HG02973 (cell line): ENCODE data around the gene SURF6.
"Not testable (repeated sequence)": the region's sequence is repeated elsewhere in the genome, so short reads cannot be mapped to it uniquely, and the experiment has no call there.

Experiments
- ATAC-seq: cut with Tn5 transposase; IDR thresholded peaks from one replicate; pipeline ENCODE4 v1.9.1; 2021; ENCODE audit warnings: moderate library complexity; ENCODE audit not compliant: unreplicated experiment

SURF6 gene

GRCh38 chr9:133348718-133349573 is 13.0 kb upstream of the SURF6 start:
- ATAC-seq, result no peak

GRCh38 chr9:133347985-133348717 is 12.2 kb upstream of the SURF6 start, which contains the start of the genes MED22 and RPL7A:
MED22 (minus strand) TSS chr9:133348131; CDS start chr9:133346662, 1,469 bp downstream.
RPL7A (plus strand) TSS chr9:133348218; CDS start chr9:133348244, 26 bp downstream.
- ATAC-seq, result peak; percentile 64

- ATAC-seq, result peak; percentile 12
These were observed 11.6 kb upstream of the SURF6 start for GRCh38 chr9:133347515-133347984.

GRCh38 chr9:133346021-133346785 is 10.2 kb upstream of the SURF6 start:
- no peak for ATAC-seq

- no peak for ATAC-seq
These were observed 9.6 kb upstream of the SURF6 start for GRCh38 chr9:133345596-133345995.

- ATAC-seq, result no peak
These were observed 9.0 kb upstream of the SURF6 start for GRCh38 chr9:133344979-133345378.

- ATAC-seq, result no peak
These were observed 8.1 kb upstream of the SURF6 start for GRCh38 chr9:133344071-133344470.

GRCh38 chr9:133342570-133342969 is 6.6 kb upstream of the SURF6 start:
- ATAC-seq, result no peak

GRCh38 chr9:133342069-133342406 is 6.0 kb upstream of the SURF6 start:
- ATAC-seq, result no peak

GRCh38 chr9:133341369-133342068 is 5.5 kb upstream of the SURF6 start:
- ATAC-seq, result no peak

- ATAC-seq, result no peak
These were observed 4.9 kb upstream of the SURF6 start for GRCh38 chr9:133340916-133341315.

- ATAC-seq, result no peak
These were observed 4.3 kb upstream of the SURF6 start for GRCh38 chr9:133340256-133340655.

- ATAC-seq, result no peak
These were observed 3.7 kb upstream of the SURF6 start for GRCh38 chr9:133339641-133340040.

- ATAC-seq, result not testable (repeated sequence)
These were observed 1.1 kb downstream of the SURF6 start for GRCh38 chr9:133334888-133335287.

GRCh38 chr9:133334161-133334560 is 1.8 kb downstream of the SURF6 start:
- no peak for ATAC-seq

- ATAC-seq, result no peak
These were observed 2.4 kb downstream of the SURF6 start for GRCh38 chr9:133333566-133333965.

- no peak for ATAC-seq
These were observed 3.0 kb downstream of the SURF6 start for GRCh38 chr9:133333011-133333410.

- ATAC-seq, result no peak
These were observed 3.6 kb downstream of the SURF6 start for GRCh38 chr9:133332381-133332730.

- ATAC-seq, result no peak
These were observed 4.2 kb downstream of the SURF6 start for GRCh38 chr9:133331641-133332380.

GRCh38 chr9:133331221-133331620 is 4.8 kb downstream of the SURF6 start:
- ATAC-seq, result no peak
